Neural cell (in vitro differentiated cells): Measurements from ENCODE around the gene STPG2. TPM values are rescaled to one million over a fixed set of nuclear protein-coding genes. Genes with fewer than 3 reads are reported as not detected.

Source experiments
- H2AFZ ChIP-seq: fragments of 200-600, 300-800 bp; sonication (generic), shearing (Covaris generic); 2 replicates; pipeline ENCODE4 v1.6.0; 2014; ENCODE audit warnings: low read depth, mild to moderate bottlenecking, antibody characterized with exemption, low read length, moderate library complexity
- H3F3A ChIP-seq: fragments of 200-600 bp; shearing (Covaris generic); 2 replicates; pipeline ENCODE4 v1.6.1; 2016; ENCODE audit warnings: mild to moderate bottlenecking, moderate library complexity, mixed read lengths, antibody characterized with exemption, low read length; ENCODE audit not compliant: insufficient read depth, poor library complexity, severe bottlenecking
- H3K27ac ChIP-seq: fragments of 200-600, 300-800 bp; sonication (generic), shearing (Covaris generic); 2 replicates; pipeline ENCODE4 v1.5.1; 2014; ENCODE audit warnings: mild to moderate bottlenecking, low read length, moderate library complexity
- H3K27me3 ChIP-seq: fragments of 300-800, 200-600 bp; sonication (generic), shearing (Covaris generic); 2 replicates; pipeline ENCODE4 v1.6.0; 2014; ENCODE audit warnings: mild to moderate bottlenecking, low read depth, low read length, moderate library complexity; ENCODE audit not compliant: insufficient read depth
- H3K36me3 ChIP-seq: fragments of 300-800, 200-600 bp; sonication (generic), shearing (Covaris generic); 2 replicates; pipeline ENCODE4 v1.5.1; 2014; ENCODE audit warnings: mild to moderate bottlenecking, antibody characterized with exemption, low read length, moderate library complexity; ENCODE audit not compliant: insufficient read depth
- H3K4me2 ChIP-seq: fragments of 300-800, 200-600 bp; sonication (generic), shearing (Covaris generic); 2 replicates; pipeline ENCODE4 v1.6.0; 2014; ENCODE audit warnings: mild to moderate bottlenecking, low read length
- H3K4me3 ChIP-seq: fragments of 300-800, 200-600 bp; sonication (generic), shearing (Covaris generic); 2 replicates; pipeline ENCODE4 v1.5.1; 2014; ENCODE audit warnings: mild to moderate bottlenecking, low read length, moderate library complexity
- H3K79me2 ChIP-seq: fragments of 200-600 bp; shearing (Covaris generic); replicated peaks from 2 replicates; pipeline ENCODE4 v1.6.0; 2014; ENCODE audit warnings: mild to moderate bottlenecking, low read length, moderate library complexity; ENCODE audit not compliant: insufficient read depth
- H3K9ac ChIP-seq: fragments of 300-800, 200-600 bp; sonication (generic), shearing (Covaris generic); 2 replicates; pipeline ENCODE4 v1.6.1; 2016; ENCODE audit warnings: mild to moderate bottlenecking, low read length, mixed read lengths
- H3K9me2 ChIP-seq: fragments of 200-600 bp; shearing (Covaris generic); 2 replicates; pipeline ENCODE4 v1.6.1; 2016; ENCODE audit warnings: mild to moderate bottlenecking, low read length, mixed read lengths; ENCODE audit not compliant: insufficient read depth
- H3K9me3 ChIP-seq: fragments of 200-600, 300-800 bp; sonication (generic), shearing (Covaris generic); 2 replicates; pipeline ENCODE4 v1.6.1; 2016; ENCODE audit warnings: mild to moderate bottlenecking, mixed run types, low read length, moderate library complexity, mixed read lengths
- H4K20me1 ChIP-seq: fragments of 200-600 bp; shearing (Covaris generic); 2 replicates; pipeline ENCODE4 v1.6.1; 2016; ENCODE audit warnings: mild to moderate bottlenecking, mixed run types; ENCODE audit not compliant: insufficient read depth
- CTCF ChIP-seq: fragments of 450-650 bp; IDR thresholded peaks from 2 replicates; pipeline ENCODE4 v1.5.1; 2014; ENCODE audit warnings: antibody characterized with exemption, mild to moderate bottlenecking, moderate library complexity; ENCODE audit not compliant: poor library complexity, severe bottlenecking
- EP300 ChIP-seq: fragments of 450-650 bp; conservative IDR thresholded peaks from 2 replicates; pipeline ENCODE4 v1.6.1; 2014; ENCODE audit warnings: antibody characterized with exemption, mild to moderate bottlenecking, moderate library complexity; ENCODE audit not compliant: poor library complexity, severe bottlenecking
- EZH2 ChIP-seq: fragments of 200-600, 300-800 bp; shearing (Covaris generic), sonication (generic); IDR thresholded peaks from 2 replicates; pipeline ENCODE4 v1.6.1; 2014; ENCODE audit warnings: antibody characterized with exemption, low read length, borderline replicate concordance, mild to moderate bottlenecking; ENCODE audit not compliant: insufficient read depth, poor library complexity, severe bottlenecking
- MXI1 ChIP-seq: fragments of 450-650 bp; conservative IDR thresholded peaks from 2 replicates; pipeline ENCODE4 v1.6.1; 2014; ENCODE audit warnings: antibody characterized with exemption, mild to moderate bottlenecking; ENCODE audit not compliant: poor library complexity, severe bottlenecking
- POLR2AphosphoS5 ChIP-seq: IDR thresholded peaks from 2 replicates; pipeline ENCODE4 v1.6.1; 2012
- RAD21 ChIP-seq: fragments of 450-650 bp; conservative IDR thresholded peaks from 2 replicates; pipeline ENCODE4 v1.6.1; 2014; ENCODE audit warnings: antibody characterized with exemption, mild to moderate bottlenecking, moderate library complexity
- REST ChIP-seq: IDR thresholded peaks from 2 replicates; pipeline ENCODE4 v1.6.1; 2012; ENCODE audit warnings: borderline replicate concordance
- SMC3 ChIP-seq: fragments of 450-650 bp; conservative IDR thresholded peaks from 2 replicates; pipeline ENCODE4 v1.6.1; 2014; ENCODE audit warnings: antibody characterized with exemption, mild to moderate bottlenecking, moderate library complexity; ENCODE audit not compliant: poor library complexity
- TAF1 ChIP-seq: IDR thresholded peaks from 2 replicates; pipeline ENCODE4 v1.6.1; 2012; ENCODE audit warnings: low read depth
- polyA plus RNA-seq: library from polyadenylated mRNA; depleted of rRNA; stranded (reverse); fragments of >200 nt; gene quantifications from 2 replicates; pipeline ENCODE4 v1.2.3, GENCODE V29; 2014

STPG2 gene
- polyA plus RNA-seq, 1 donor from 2014 or later, result not detected

- H3K9me2 ChIP-seq, result no peaks in the 10 kb centered on the region
- H3K4me2 ChIP-seq, result no peak overlapping the region
- no peaks in the 10 kb centered on the region for H3K36me3 ChIP-seq
- H3K4me3 ChIP-seq, result no peak overlapping the region
- H3K79me2 ChIP-seq, result no peaks in the 10 kb centered on the region
- TF ChIP-seq MXI1 (no peak), EZH2 (no peak), RAD21 (no peak)
- H3K9ac ChIP-seq, result no peak overlapping the region
- no peaks in the 10 kb centered on the region for H4K20me1 ChIP-seq
- H3K27me3 ChIP-seq, result no peaks in the 10 kb centered on the region
- no peaks in the 10 kb centered on the region for H3F3A ChIP-seq
- no peak overlapping the region for H2AFZ ChIP-seq
- H3K9me3 ChIP-seq, result no peaks in the 10 kb centered on the region
- H3K27ac ChIP-seq, result no peak overlapping the region
These were observed 297.5 kb downstream of the STPG2 start for GRCh38 chr4:97845758-97846157.

GRCh38 chr4:97841512-97841911 lies 301.8 kb downstream of the STPG2 start:
- TF ChIP-seq CTCF, result no peak
- TF ChIP-seq TAF1, result no peak
- no peak for TF ChIP-seq MXI1
- TF ChIP-seq EP300, result no peak
- TF ChIP-seq REST, result no peak
- no peak for TF ChIP-seq SMC3
- no peak for TF ChIP-seq POLR2AphosphoS5
- no peaks in the 10 kb centered on the region for H4K20me1 ChIP-seq
- H3K4me3 ChIP-seq, result no peak overlapping the region
- H2AFZ ChIP-seq, result no peak overlapping the region
- no peaks in the 10 kb centered on the region for H3K79me2 ChIP-seq
- H3K27ac ChIP-seq, result no peak overlapping the region
- H3K9me3 ChIP-seq, result no peaks in the 10 kb centered on the region
- H3F3A ChIP-seq, result no peaks in the 10 kb centered on the region
- H3K36me3 ChIP-seq, result no peaks in the 10 kb centered on the region
- no peaks in the 10 kb centered on the region for H3K27me3 ChIP-seq
- H3K4me2 ChIP-seq, result no peak overlapping the region
- no peak overlapping the region for H3K9ac ChIP-seq
- H3K9me2 ChIP-seq, result no peaks in the 10 kb centered on the region

GRCh38 chr4:97836662-97837061 lies 306.6 kb downstream of the STPG2 start:
- no peaks in the 10 kb centered on the region for H4K20me1 ChIP-seq
- H3K79me2 ChIP-seq, result no peaks in the 10 kb centered on the region
- H3K9me2 ChIP-seq, result no peaks in the 10 kb centered on the region
- H3K4me3 ChIP-seq, result no peak overlapping the region
- H3K4me2 ChIP-seq, result no peak overlapping the region
- no peak overlapping the region for H2AFZ ChIP-seq
- H3K9me3 ChIP-seq, result no peaks in the 10 kb centered on the region
- no peaks in the 10 kb centered on the region for H3K27me3 ChIP-seq
- TF ChIP-seq TAF1 (no peak), CTCF (no peak), EZH2 (no peak), RAD21 (no peak), POLR2AphosphoS5 (no peak), REST (no peak), EP300 (no peak), MXI1 (no peak), SMC3 (no peak)
- H3K36me3 ChIP-seq, result no peaks in the 10 kb centered on the region
- H3K27ac ChIP-seq, result no peak overlapping the region
- H3F3A ChIP-seq, result no peaks in the 10 kb centered on the region
- no peak overlapping the region for H3K9ac ChIP-seq
